T-helper 2 cell (primary cell): Measurements from ENCODE around the gene CA14.
"Not testable (repeated sequence)": the region's sequence is repeated elsewhere in the genome, so short reads cannot be mapped to it uniquely, and the experiment has no call there.

ENCODE experiments used
- DNase-seq, 5 experiments: peaks; one replicate each; pipeline versions ENCODE4 v3.0.0 to v3.0.0-alpha.2; 2012 to 2022

CA14 gene

GRCh38 chr1:150281758-150282557 lies 24.4 kb downstream of the CA14 start, which contains the start of gene CIART:
CIART (plus strand) TSS chr1:150282554; CDS start chr1:150283268, 714 bp downstream.
- DNase-seq: peak; percentile 47 to 95 (median 71)

- no peak for DNase-seq
These were observed 25.0 kb downstream of the CA14 start for GRCh38 chr1:150282558-150282958.

GRCh38 chr1:150283260-150283659 lies 25.7 kb downstream of the CA14 start:
- no peak for DNase-seq

- DNase-seq: no peak
These were observed 30.8 kb downstream of the CA14 start for GRCh38 chr1:150288382-150288781.

GRCh38 chr1:150288822-150289221 lies 31.2 kb downstream of the CA14 start:
- no peak for DNase-seq

GRCh38 chr1:150293433-150294253 lies 36.1 kb downstream of the CA14 start, which contains the start of gene MRPS21:
MRPS21 (plus strand) TSS chr1:150293861; CDS start chr1:150294367, 506 bp downstream.
- DNase-seq: peak; percentile 53 to 94 (median 78)

GRCh38 chr1:150295476-150295875 lies 37.9 kb downstream of the CA14 start:
- DNase-seq: no peak

- DNase-seq: no peak
These were observed 42.1 kb downstream of the CA14 start for GRCh38 chr1:150299716-150300115.

GRCh38 chr1:150302338-150302737 lies 44.8 kb downstream of the CA14 start:
- DNase-seq: no peak

- DNase-seq: no peak
These were observed 45.3 kb downstream of the CA14 start for GRCh38 chr1:150302902-150303301.

- DNase-seq: not testable (repeated sequence)
These were observed 51.0 kb downstream of the CA14 start for GRCh38 chr1:150308585-150308984.

GRCh38 chr1:150309758-150310508 lies 52.4 kb downstream of the CA14 start:
- no peak for DNase-seq

- DNase-seq: no peak
These were observed 54.2 kb downstream of the CA14 start for GRCh38 chr1:150311762-150312161.
